Suprapubic skin (tissue), 3 donors: ENCODE data around the gene TEKT5.
"Not testable (repeated sequence)": the region's sequence is repeated elsewhere in the genome, so short reads cannot be mapped to it uniquely, and the experiment has no call there.

Source experiments
- POLR2A ChIP-seq, 2 donors: fragments of 450-650 bp; IDR thresholded peaks; one replicate each; pipeline ENCODE4 v1.6.1; 2017; ENCODE audit warnings: antibody characterized with exemption in 2 of 2, mild to moderate bottlenecking in 2 of 2, moderate library complexity in 2 of 2
- TF ChIP-seq, protein P1 (sequence below), 2 donors: fragments of 200-600 bp in 1 of 2; fragments of 450-650 bp in 1 of 2; sonication (generic) in 1 of 2; IDR thresholded peaks; one replicate each; pipeline ENCODE4 v1.5.1; 2016 to 2019; ENCODE audit warnings: antibody characterized with exemption in 2 of 2, mild to moderate bottlenecking in 1 of 2, moderate library complexity in 1 of 2

DNA sequence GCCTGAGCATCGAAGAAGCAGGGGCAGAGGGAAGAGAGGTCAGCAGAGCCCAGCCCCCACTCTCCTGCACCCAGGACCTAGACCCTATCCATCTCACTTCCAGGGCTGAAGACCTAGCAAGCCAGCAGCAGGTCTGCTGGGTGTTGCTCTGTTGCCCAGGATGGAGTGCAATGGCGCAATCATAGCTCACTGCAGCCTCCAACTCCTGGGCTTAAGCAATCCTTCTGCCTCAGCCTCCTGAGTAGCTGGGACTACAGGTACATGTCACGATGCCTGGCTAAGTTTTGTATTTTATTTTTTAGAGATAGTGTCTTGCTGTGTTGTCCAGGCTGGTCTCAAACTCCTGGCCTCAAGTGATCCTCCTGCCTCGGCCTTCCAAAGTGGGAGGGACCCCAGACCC lies 61.3 kb downstream of the TEKT5 start:
- TF ChIP-seq, protein P1, sequence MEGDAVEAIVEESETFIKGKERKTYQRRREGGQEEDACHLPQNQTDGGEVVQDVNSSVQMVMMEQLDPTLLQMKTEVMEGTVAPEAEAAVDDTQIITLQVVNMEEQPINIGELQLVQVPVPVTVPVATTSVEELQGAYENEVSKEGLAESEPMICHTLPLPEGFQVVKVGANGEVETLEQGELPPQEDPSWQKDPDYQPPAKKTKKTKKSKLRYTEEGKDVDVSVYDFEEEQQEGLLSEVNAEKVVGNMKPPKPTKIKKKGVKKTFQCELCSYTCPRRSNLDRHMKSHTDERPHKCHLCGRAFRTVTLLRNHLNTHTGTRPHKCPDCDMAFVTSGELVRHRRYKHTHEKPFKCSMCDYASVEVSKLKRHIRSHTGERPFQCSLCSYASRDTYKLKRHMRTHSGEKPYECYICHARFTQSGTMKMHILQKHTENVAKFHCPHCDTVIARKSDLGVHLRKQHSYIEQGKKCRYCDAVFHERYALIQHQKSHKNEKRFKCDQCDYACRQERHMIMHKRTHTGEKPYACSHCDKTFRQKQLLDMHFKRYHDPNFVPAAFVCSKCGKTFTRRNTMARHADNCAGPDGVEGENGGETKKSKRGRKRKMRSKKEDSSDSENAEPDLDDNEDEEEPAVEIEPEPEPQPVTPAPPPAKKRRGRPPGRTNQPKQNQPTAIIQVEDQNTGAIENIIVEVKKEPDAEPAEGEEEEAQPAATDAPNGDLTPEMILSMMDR (IDR thresholded peaks at IDR 0.05), result not testable (repeated sequence)
- not testable (repeated sequence) for TF ChIP-seq POLR2A (IDR thresholded peaks at IDR 0.05)
